Gastrocnemius medialis (tissue), 4 donors: ENCODE data around the gene BICD1. TPM values are rescaled to one million over a fixed set of nuclear protein-coding genes. Genes with fewer than 3 reads are reported as not detected.

Experiments used
- ATAC-seq, 2 donors: fragments of 150-250 bp; one replicate each; pipeline ENCODE4 v1.9.1; 2016
- DNase-seq, 2 donors: peaks; one replicate each; pipeline ENCODE4 v3.0.0-alpha.2; 2019
- H3K27ac ChIP-seq, 4 donors: fragments of 200-600 bp; sonication (generic); 1 replicate in 1 of 4; 2 replicates in 3 of 4; pipeline ENCODE4 v1.5.1; 2016 to 2018; ENCODE audit warnings: mild to moderate bottlenecking in 2 of 4, moderate library complexity in 1 of 4
- H3K27me3 ChIP-seq, 3 donors: fragments of 200-600 bp; sonication (generic) in 2 of 3; 1 replicate in 1 of 3; 2 replicates in 2 of 3; pipeline versions ENCODE4 v1.5.1 to v1.6.0; 2016 to 2019; ENCODE audit warnings: mild to moderate bottlenecking in 1 of 3, moderate library complexity in 1 of 3
- H3K36me3 ChIP-seq, 2 donors: fragments of 200-600 bp; sonication (generic) in 1 of 2; one replicate each; pipeline ENCODE4 v1.5.1; 2017 to 2018
- H3K4me1 ChIP-seq, 2 donors: fragments of 200-600 bp; sonication (generic) in 1 of 2; one replicate each; pipeline ENCODE4 v1.5.1; 2016 to 2017; ENCODE audit warnings: mild to moderate bottlenecking in 2 of 2
- H3K4me3 ChIP-seq, 4 donors: fragments of 200-600 bp; sonication (generic) in 3 of 4; 1 replicate in 1 of 4; 2 replicates in 3 of 4; pipeline ENCODE4 v1.5.1; 2016 to 2019; ENCODE audit warnings: mild to moderate bottlenecking in 2 of 4
- H3K9me3 ChIP-seq, 3 donors: fragments of 200-600 bp; sonication (generic) in 2 of 3; 1 replicate in 1 of 3; 2 replicates in 2 of 3; pipeline ENCODE4 v1.5.1; 2016 to 2019
- POLR2A ChIP-seq, 2 donors: fragments of 450-650 bp; IDR thresholded peaks; one replicate each; pipeline ENCODE4 v1.6.1; 2017; ENCODE audit warnings: antibody characterized with exemption in 2 of 2, mild to moderate bottlenecking in 2 of 2, moderate library complexity in 2 of 2
- in situ Hi-C, 4 donors: fragments of 200-750 bp; cut with MboI; loops; one replicate each; pipeline versions ENCODE4 v1.15.0 to v1.8.0; 2017; ENCODE audit warnings: low sequenced_read_pairs in 4 of 4
- intact Hi-C: fragments of 100-400 bp; cut with DNase I; formaldehyde crosslinking; loops from one replicate; pipeline ENCODE4 v1.15.1; 2023; ENCODE audit warnings: low total_unique reads
- total RNA-seq, 4 donors: library from RNA; depleted of rRNA; stranded (reverse); fragments of >200 nt; gene quantifications; one replicate each; pipeline versions ENCODE4 v1.1.0 to v1.2.3, GENCODE V29; 2016
- TF ChIP-seq, protein P1 (sequence below), 5 experiments: fragments of 450-650 bp in 3 of 5; fragments of 200-600 bp in 2 of 5; sonication (generic) in 2 of 5; IDR thresholded peaks in 4 of 5; conservative IDR thresholded peaks in 1 of 5; 1 replicate in 4 of 5; 2 replicates in 1 of 5; pipeline ENCODE4 v1.5.1; 2016 to 2019; ENCODE audit warnings: antibody characterized with exemption in 5 of 5, mild to moderate bottlenecking in 3 of 5, moderate library complexity in 3 of 5

The BICD1 gene
- total RNA-seq, 4 donors from 2014 or later, result 1.4 to 2.3 (median 2.0) TPM

DNA sequence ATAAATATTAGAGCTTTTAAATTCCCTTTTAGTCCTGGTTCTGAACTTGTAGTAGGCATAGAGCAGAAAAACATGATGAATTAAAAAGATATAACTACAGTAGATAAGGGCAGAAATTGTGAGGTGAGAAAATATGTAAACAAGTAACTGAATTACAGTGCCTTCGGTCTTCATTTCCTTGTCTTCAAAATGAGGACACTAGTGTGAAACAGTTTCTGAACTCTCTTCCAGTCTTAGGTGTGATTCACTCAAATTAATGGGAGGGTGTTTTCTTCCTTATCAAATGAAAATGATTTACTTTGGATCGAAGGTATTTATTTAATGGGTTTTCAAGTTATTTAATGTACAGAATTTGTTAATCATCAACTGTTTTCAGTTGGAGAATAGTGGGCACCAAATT lies 294.2 kb downstream of the BICD1 start:
- peak overlapping the region in 1 of 4 donors; percentile 86 for H3K27ac ChIP-seq
- in situ Hi-C loops (no loop called here), intact Hi-C loops (loop anchor here (5.0 kb wide), 1 partner anchor 34 kb away; no protein-coding TSS in a partner anchor)
- H3K4me3 ChIP-seq, result peak overlapping the region; percentile 65 to 95 (median 82)
- TF ChIP-seq, protein P1, sequence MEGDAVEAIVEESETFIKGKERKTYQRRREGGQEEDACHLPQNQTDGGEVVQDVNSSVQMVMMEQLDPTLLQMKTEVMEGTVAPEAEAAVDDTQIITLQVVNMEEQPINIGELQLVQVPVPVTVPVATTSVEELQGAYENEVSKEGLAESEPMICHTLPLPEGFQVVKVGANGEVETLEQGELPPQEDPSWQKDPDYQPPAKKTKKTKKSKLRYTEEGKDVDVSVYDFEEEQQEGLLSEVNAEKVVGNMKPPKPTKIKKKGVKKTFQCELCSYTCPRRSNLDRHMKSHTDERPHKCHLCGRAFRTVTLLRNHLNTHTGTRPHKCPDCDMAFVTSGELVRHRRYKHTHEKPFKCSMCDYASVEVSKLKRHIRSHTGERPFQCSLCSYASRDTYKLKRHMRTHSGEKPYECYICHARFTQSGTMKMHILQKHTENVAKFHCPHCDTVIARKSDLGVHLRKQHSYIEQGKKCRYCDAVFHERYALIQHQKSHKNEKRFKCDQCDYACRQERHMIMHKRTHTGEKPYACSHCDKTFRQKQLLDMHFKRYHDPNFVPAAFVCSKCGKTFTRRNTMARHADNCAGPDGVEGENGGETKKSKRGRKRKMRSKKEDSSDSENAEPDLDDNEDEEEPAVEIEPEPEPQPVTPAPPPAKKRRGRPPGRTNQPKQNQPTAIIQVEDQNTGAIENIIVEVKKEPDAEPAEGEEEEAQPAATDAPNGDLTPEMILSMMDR (IDR thresholded peaks at IDR 0.05 in 4 of 5, conservative IDR thresholded peaks at IDR 0.05 in 1 of 5), result no peak
- no peak for TF ChIP-seq POLR2A (IDR thresholded peaks at IDR 0.05)
- H3K36me3 ChIP-seq, result no peaks in the 10 kb centered on the region
- no peak for DNase-seq
- H3K4me1 ChIP-seq, result peaks cover 4 to 16% of the 10 kb centered on the region in 2 donors
- no peak for ATAC-seq
- no peaks in the 10 kb centered on the region for H3K27me3 ChIP-seq
- H3K9me3 ChIP-seq, result no peaks in the 10 kb centered on the region

DNA sequence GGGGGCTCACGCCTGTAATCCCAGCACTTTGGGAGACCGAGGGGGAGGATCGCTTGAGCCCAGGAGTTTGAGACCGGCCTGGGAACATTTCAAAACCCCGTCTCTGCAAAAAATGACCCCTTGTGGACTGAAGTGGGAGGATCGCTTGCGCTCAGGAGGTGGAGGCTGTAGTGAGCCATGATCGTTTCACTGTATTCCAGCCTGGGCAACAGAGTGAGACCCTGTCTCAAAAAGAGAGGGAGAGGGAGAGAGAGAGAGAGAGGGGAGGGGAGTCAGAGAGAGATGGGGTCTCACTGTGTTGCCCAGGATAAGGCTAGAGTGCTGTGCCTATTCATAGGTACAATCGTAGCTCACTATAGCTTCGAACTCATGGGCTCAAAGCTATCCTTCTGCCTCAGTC lies 295.5 kb downstream of the BICD1 start:
- no peak for DNase-seq
- Histone ChIP-seq H3K36me3 (no peaks in the 10 kb centered on the region), H3K4me1 (peaks cover 4 to 16% of the 10 kb centered on the region in 2 donors), H3K9me3 (no peaks in the 10 kb centered on the region), H3K27ac (no peak overlapping the region), H3K27me3 (no peaks in the 10 kb centered on the region), H3K4me3 (no peak overlapping the region)
- TF ChIP-seq, protein P1 (IDR thresholded peaks at IDR 0.05 in 4 of 5, conservative IDR thresholded peaks at IDR 0.05 in 1 of 5), result no peak
- TF ChIP-seq POLR2A (IDR thresholded peaks at IDR 0.05), result no peak
- in situ Hi-C loops, result no loop called here
- intact Hi-C loops, result loop anchor here (5.0 kb wide), 1 partner anchor 35 kb away; no protein-coding TSS in a partner anchor
- no peak for ATAC-seq

DNA sequence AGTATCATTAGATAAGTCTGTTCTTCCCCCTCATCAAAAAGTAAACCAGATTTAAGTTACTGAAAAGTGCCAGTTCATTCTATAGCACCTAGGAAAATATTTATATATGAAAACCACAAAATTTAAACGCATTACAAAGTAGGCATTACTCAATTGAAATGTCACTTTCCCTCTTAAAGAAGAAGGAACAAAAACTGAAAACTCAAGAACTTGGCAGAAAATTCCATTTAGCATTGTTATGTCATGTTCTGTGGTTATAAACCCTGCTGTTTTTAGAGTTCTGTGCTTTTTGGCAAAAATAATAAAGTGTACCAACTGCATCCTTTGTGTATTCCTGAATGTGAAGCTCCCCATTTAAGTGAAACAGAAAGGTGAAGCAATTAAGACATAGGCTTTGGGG lies 296.3 kb downstream of the BICD1 start:
- no peak for DNase-seq
- Histone ChIP-seq H3K36me3 (no peaks in the 10 kb centered on the region), H3K9me3 (no peaks in the 10 kb centered on the region), H3K27ac (no peak overlapping the region), H3K4me3 (no peak overlapping the region), H3K27me3 (no peaks in the 10 kb centered on the region), H3K4me1 (peaks cover 4 to 16% of the 10 kb centered on the region in 2 donors)
- in situ Hi-C loops (no loop called here), intact Hi-C loops (loop anchor here (5.0 kb wide), 1 partner anchor 36 kb away; no protein-coding TSS in a partner anchor)
- ATAC-seq, result no peak
- no peak for TF ChIP-seq POLR2A (IDR thresholded peaks at IDR 0.05)
- TF ChIP-seq, protein P1 (IDR thresholded peaks at IDR 0.05 in 4 of 5, conservative IDR thresholded peaks at IDR 0.05 in 1 of 5), result no peak

DNA sequence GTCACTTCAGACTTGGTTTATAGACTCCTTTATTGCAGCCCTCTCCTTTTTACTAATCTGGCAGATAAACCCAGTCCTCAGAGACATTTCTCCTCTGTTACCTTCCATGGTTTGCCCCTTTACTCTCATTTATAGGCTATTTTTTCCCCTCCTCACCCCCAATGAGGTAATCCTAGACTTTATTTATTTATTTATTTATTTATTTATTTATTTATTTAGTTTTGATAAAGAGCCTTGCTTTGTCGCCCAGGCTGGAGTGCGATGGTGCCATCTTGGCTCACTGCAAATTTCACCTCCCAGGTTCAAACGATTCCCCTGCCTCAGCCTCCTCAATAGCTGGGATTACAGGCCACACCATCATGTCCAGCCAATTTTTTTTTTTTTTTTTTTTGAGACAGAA lies 301.1 kb downstream of the BICD1 start:
- H3K36me3 ChIP-seq, result no peaks in the 10 kb centered on the region
- no peaks in the 10 kb centered on the region for H3K4me1 ChIP-seq
- ATAC-seq (no peak), DNase-seq (no peak)
- H3K27ac ChIP-seq, result no peak overlapping the region
- no peaks in the 10 kb centered on the region for H3K9me3 ChIP-seq
- H3K4me3 ChIP-seq, result no peak overlapping the region
- intact Hi-C loops, result no loop called here
- in situ Hi-C loops, result no loop called here
- no peaks in the 10 kb centered on the region for H3K27me3 ChIP-seq
- no peak for TF ChIP-seq POLR2A (IDR thresholded peaks at IDR 0.05)
- TF ChIP-seq, protein P1 (IDR thresholded peaks at IDR 0.05 in 4 of 5, conservative IDR thresholded peaks at IDR 0.05 in 1 of 5), result no peak

DNA sequence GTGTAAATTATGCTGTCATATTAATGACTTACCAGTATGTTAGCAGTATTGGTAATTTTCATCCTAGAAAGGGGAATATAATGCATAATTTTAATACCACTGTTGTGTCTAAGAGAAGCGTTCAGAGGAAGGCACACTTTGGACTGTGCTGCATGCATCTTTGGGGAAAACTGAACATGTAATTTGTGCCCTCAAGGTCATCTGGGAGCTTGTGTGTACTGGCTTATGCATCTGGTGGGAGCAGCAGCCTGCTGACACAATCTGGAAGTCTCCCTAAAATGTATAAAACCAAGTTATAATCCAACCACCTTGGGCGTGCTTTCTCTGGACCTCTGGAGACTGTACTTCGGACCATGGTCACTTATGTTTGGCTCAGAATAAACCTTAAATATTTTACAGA lies 306.8 kb downstream of the BICD1 start:
- in situ Hi-C loops (no loop called here), intact Hi-C loops (no loop called here)
- no peak overlapping the region for H3K4me3 ChIP-seq
- TF ChIP-seq, protein P1 (IDR thresholded peaks at IDR 0.05 in 4 of 5, conservative IDR thresholded peaks at IDR 0.05 in 1 of 5), result no peak
- no peak for TF ChIP-seq POLR2A (IDR thresholded peaks at IDR 0.05)
- no peaks in the 10 kb centered on the region for H3K9me3 ChIP-seq
- no peaks in the 10 kb centered on the region for H3K36me3 ChIP-seq
- H3K27ac ChIP-seq, result no peak overlapping the region
- ATAC-seq (no peak), DNase-seq (no peak)
- H3K27me3 ChIP-seq, result no peaks in the 10 kb centered on the region
- H3K4me1 ChIP-seq, result no peaks in the 10 kb centered on the region
